T-helper 9 cell (primary cell): ENCODE results near the gene SLC35E3.
"Not testable (repeated sequence)": the region's sequence is repeated elsewhere in the genome, so short reads cannot be mapped to it uniquely, and the experiment has no call there.

ENCODE experiments used
- DNase-seq: peaks from one replicate; pipeline ENCODE4 v3.0.0-alpha.2; 2020

SLC35E3 gene

GRCh38 chr12:68796399-68796798, 50.4 kb downstream of the SLC35E3 start:
- DNase-seq, result no peak

- DNase-seq, result no peak
Observed at GRCh38 chr12:68798882-68799234, 52.9 kb downstream of the SLC35E3 start.

DNA sequence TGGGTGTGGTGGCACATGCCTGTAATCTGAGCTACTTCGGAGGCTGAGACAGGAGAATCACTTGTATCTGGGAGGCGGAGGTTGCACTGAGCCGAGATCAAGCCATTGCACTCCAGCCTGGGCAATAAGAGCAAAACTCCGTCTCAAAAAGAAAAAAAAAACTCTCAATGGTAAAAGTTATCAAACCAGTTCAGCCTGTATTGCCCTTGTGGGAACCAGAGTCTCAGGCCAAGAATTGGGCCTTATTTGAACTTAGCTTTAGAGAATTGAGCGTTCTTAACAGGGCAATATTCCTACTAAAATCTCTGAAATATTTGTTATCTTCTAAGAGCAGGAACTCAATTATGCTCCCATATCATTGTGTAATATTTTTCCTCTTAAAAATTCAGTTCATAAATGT, 54.3 kb downstream of the SLC35E3 start:
- DNase-seq, result no peak

DNA sequence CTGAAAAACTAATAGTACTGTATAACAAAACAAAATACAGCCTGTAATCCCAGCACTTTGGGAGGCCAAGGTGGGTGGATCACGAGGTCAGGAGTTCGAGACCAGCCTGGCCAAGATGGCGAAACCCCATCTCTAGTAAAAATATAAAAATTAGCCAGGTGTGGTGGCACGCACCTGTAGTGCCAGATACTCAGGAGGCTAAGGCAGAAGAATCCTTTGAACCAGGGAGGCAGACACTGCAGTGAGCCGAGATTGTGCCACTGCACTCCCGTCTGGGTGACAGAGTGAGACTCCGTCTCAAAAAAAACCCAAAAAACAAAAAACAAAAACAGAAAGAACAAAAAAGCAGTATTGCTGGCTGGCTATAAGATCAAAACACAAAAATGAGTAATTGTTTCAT, 55.1 kb downstream of the SLC35E3 start:
- not testable (repeated sequence) for DNase-seq

GRCh38 chr12:68802372-68802745, 56.4 kb downstream of the SLC35E3 start:
- not testable (repeated sequence) for DNase-seq

GRCh38 chr12:68802911-68803651, 57.1 kb downstream of the SLC35E3 start:
- not testable (repeated sequence) for DNase-seq

DNA sequence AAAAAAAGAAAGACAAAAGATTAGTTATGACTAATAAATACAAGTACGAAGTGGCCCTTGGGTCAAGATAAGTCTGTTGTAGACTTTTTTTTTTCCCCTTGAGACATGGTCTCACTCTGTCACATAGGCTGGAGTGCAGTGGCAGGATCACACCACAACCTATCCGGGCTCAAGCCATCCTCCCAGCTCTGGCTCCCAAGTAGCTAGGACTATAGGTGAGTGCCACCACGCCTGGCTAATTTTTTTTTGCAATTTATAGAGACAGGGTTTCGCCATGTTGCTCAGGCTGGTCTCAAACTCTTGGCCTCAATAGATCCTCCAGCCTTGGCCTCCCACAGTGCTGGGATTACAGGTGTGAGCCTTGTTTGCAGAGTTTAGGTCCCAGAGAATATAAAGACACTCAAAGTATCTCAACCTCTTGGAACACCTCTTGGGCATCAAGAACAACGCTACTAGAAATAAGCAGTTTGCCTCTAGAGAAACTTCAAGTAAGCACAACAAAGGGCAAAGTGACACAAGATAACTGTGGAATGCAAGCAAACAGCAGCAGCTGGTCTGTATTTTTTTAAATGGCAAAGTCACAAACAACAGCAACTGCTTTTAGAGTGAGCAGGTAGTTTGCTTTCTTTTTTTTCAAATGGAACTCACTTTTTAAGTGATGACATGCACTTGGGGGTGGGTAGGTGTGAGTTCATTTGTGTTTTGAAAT, 58.1 kb downstream of the SLC35E3 start:
- no peak for DNase-seq

- no peak for DNase-seq
Observed at GRCh38 chr12:68804657-68805591, 58.9 kb downstream of the SLC35E3 start.

DNA sequence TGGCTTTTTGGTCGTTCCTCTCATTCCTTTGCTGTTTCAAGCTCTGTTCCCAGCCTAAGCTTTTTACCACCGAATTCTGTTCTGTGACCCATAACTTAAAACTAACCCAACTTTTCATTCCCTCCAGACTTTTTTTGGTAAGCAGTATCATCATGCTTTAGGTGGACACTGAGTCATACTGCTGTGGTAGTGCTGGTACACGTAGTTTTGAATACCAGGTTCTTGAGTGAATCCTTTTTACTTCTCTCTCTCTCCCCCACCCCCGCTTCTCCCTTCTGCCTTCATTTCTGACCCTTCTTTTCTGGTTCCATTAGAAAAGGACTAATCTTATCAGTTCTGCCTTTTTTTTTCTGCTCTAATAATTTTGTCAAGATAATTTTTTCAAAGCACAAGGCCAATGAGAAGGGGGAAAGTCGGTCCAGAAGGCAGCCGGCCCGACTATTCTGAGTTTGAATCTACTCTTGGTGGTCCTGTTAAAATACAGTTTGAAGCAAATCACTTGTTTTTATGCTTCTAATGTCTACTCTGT, 59.7 kb downstream of the SLC35E3 start:
- DNase-seq, result no peak

DNA sequence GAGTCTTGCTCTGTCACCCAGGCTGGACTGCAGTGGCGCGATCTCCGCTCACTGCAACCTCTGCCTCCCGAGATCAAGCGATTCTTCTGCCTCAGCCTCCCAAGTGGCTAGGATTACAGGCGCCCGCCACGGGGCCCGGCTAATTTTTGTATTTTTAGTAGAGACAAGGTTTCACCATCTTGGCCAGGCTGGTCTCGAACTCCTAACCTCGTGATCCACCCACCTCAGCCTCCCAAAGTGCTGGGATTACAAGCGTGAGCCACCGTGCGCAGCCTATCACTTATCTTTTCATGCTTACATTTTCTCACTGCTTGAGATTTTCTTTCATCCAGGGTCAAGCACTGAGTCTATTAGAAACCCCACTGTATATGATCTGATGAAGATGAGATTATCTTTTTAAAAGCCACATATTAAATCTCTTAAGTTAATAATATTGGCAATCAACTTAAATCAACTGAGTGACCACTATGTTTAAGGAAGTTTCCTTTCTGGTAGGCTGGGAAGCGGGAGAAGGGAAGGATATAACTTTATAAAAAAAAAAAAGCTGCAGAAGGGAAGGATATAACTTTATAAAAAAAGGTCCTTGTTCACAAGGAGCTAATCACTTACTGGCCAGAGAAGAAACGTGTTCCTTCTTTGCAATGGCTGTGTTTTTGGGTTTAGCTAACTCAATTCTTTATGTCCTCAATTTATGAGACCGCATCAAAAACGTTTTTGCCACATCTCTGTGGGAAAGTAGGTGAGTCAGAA, 60.7 kb downstream of the SLC35E3 start:
- DNase-seq, result no peak

DNA sequence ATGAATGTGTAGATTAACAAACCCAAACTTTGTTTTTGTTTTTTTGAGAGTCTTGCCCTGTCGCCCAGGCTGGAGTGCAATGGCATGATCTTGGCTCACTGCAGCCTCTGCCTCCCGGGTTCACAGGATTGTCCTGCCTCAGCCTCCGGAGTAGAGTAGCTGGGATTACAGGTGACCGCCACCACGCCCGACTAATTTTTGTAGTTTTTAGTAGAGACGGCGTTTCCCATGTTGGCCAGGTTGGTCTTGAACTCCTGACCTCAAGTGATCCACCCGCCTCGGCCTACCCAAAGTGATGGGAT, 61.2 kb downstream of the SLC35E3 start:
- DNase-seq, result not testable (repeated sequence)

- peak; percentile 98 for DNase-seq
Observed at GRCh38 chr12:68807576-68808387, 61.8 kb downstream of the SLC35E3 start, which contains the start of gene MDM2. TSS of gene MDM2 (plus strand) at chr12:68808177. CDS start at chr12:68808478, 301 bp downstream.

- DNase-seq, result peak; percentile 26
Observed at GRCh38 chr12:68808388-68809189, 62.6 kb downstream of the SLC35E3 start.

DNA sequence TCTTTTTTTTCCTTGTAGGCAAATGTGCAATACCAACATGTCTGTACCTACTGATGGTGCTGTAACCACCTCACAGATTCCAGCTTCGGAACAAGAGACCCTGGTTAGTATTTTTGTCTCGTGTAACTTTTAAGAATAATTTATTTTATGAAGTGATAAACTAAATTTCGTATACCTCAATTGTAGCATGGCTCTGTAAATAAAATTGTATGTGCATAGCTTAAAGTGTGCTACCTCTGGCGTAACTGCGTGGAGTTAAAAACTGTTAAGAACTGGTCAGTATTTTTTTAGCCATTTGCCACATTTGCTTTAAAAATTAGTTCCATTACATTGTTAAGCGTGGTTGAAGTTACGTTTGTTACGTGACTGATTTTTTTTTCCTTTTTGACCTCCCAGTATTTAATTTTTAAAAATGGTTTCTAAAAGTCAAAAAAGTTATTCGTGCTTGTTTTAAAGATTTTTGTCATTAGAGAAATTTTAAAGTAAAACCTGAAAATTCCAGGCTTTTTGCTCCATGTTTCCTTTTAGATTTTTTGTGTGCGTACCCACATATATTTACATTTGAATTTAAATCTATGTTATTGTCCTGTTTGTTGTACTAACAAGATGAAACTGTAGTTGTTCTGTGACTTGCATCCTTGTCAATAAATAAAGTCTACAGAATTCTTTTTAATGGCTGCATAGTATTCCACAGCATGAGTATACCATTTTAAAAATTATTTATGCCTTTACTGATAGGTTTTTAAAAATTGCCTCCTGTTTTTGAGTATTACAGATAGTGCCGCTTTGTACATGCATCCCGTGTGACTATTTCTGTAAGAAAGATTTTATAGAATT, 63.4 kb downstream of the SLC35E3 start:
- DNase-seq, result no peak

DNA sequence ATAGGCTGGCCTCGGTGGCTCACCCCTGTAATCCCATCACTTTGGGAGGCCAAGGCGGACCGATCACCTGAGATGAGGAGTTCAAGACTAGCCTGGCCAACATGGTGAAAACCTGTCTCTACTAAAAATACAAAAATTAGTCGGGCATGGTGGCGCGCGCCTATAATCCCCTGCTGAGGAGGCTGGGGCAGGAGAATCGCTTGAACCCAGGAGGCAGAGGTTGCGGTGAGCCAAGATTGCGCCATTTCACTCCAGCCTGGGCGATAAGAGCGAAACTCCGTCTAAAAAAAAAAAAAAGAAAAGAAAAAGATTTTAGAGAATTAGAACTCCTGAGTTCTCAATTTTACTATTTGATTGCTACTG, 64.0 kb downstream of the SLC35E3 start:
- not testable (repeated sequence) for DNase-seq

- DNase-seq, result not testable (repeated sequence)
Observed at GRCh38 chr12:68811573-68811972, 65.6 kb downstream of the SLC35E3 start.

DNA sequence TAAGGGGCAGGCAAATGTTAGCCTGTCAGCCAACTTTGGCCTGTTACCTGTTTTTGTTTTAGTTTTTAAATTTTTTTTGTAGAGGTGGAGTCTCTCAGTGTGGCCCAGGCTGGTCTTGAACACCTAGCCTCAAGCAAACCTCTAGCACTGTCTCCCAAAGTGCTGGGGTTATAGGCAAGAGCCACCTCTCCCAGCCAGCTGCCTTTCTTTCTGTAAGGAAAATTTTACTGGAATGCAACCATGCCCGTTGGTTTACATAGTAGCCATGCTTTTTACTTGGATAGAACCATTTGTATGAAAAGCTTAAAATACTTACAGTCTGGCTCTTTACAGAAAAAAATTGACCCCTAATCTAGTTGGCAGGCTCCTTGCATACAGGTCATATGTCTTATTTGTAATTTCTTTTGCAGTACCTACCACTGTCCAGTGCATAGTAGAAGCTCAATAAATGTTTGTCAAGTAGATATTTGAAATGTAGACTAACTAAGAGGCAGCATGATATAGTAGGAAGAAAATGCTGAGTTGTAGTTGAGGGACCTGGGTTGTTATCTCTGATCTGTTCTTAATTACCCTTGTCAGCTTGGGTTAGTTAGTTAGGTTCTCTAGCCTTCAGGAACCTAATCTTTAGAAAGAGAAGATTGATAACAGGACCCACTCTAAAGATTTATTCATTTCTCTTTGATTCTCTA, 66.7 kb downstream of the SLC35E3 start:
- DNase-seq, result no peak

GRCh38 chr12:68813242-68813593, 67.2 kb downstream of the SLC35E3 start:
- DNase-seq, result no peak
